HL-60/S4 treated with retinoic acid at 250 ng/mL for 4 days and 3 days (cell line): ENCODE results near the gene CALD1.

Experiments
- in situ Hi-C: fragments of 300-500 bp; cut with MboI; formaldehyde crosslinking; loops from 2 replicates; pipeline ENCODE4 v1.7.0; 2022; ENCODE audit warnings: low sequenced_read_pairs

The CALD1 gene

GRCh38 chr7:134778941-134779740 is at the start of gene CALD1:
TSS of gene CALD1 (plus strand) at chr7:134779634. CDS start at chr7:134867734, 88,100 bp downstream.
- in situ Hi-C loops = no loop called here

GRCh38 chr7:134729895-134730294 is 49.5 kb upstream of the CALD1 start:
- in situ Hi-C loops = no loop called here

- in situ Hi-C loops = no loop called here
Observed at GRCh38 chr7:134730411-134730829, 49.0 kb upstream of the CALD1 start.

- in situ Hi-C loops = no loop called here
Observed at GRCh38 chr7:134731616-134732015, 47.8 kb upstream of the CALD1 start.

- in situ Hi-C loops = no loop called here
Observed at GRCh38 chr7:134732728-134733127, 46.7 kb upstream of the CALD1 start.

GRCh38 chr7:134736381-134736780 is 43.1 kb upstream of the CALD1 start:
- in situ Hi-C loops = no loop called here

- in situ Hi-C loops = no loop called here
Observed at GRCh38 chr7:134737566-134738345, 41.7 kb upstream of the CALD1 start.

- in situ Hi-C loops = no loop called here
Observed at GRCh38 chr7:134739362-134739761, 40.1 kb upstream of the CALD1 start.

- in situ Hi-C loops = no loop called here
Observed at GRCh38 chr7:134740376-134740775, 39.1 kb upstream of the CALD1 start.

GRCh38 chr7:134741907-134742635 is 37.4 kb upstream of the CALD1 start:
- in situ Hi-C loops = no loop called here

- in situ Hi-C loops = no loop called here
Observed at GRCh38 chr7:134742688-134743350, 36.6 kb upstream of the CALD1 start.

GRCh38 chr7:134744569-134744968 is 34.9 kb upstream of the CALD1 start:
- in situ Hi-C loops = no loop called here

GRCh38 chr7:134747326-134747725 is 32.1 kb upstream of the CALD1 start:
- in situ Hi-C loops = no loop called here

- in situ Hi-C loops = no loop called here
Observed at GRCh38 chr7:134750083-134751062, 29.1 kb upstream of the CALD1 start.

- in situ Hi-C loops = no loop called here
Observed at GRCh38 chr7:134752006-134752760, 27.3 kb upstream of the CALD1 start.

- in situ Hi-C loops = no loop called here
Observed at GRCh38 chr7:134755422-134756022, 23.9 kb upstream of the CALD1 start.

- in situ Hi-C loops = no loop called here
Observed at GRCh38 chr7:134757938-134758337, 21.5 kb upstream of the CALD1 start.

GRCh38 chr7:134758981-134759380 is 20.5 kb upstream of the CALD1 start:
- in situ Hi-C loops = no loop called here

- in situ Hi-C loops = no loop called here
Observed at GRCh38 chr7:134761266-134761665, 18.2 kb upstream of the CALD1 start.
